Choroid plexus epithelial cell (primary cell): ENCODE data around the gene ACMSD.

Experiments
- DNase-seq: peaks from one replicate; pipeline ENCODE4 v3.0.0-alpha.2; 2010; ENCODE audit warnings: low read depth
- H3K4me3 ChIP-seq: 2 replicates; pipeline ENCODE4 v1.5.1; 2011; ENCODE audit warnings: low read depth, mild to moderate bottlenecking, control low read depth, low read length, moderate library complexity
- CTCF ChIP-seq: conservative IDR thresholded peaks from 2 replicates; pipeline ENCODE4 v1.5.1; 2011; ENCODE audit warnings: low read depth, mild to moderate bottlenecking, control low read depth, inconsistent platforms, low read length, moderate library complexity

The ACMSD gene

DNA sequence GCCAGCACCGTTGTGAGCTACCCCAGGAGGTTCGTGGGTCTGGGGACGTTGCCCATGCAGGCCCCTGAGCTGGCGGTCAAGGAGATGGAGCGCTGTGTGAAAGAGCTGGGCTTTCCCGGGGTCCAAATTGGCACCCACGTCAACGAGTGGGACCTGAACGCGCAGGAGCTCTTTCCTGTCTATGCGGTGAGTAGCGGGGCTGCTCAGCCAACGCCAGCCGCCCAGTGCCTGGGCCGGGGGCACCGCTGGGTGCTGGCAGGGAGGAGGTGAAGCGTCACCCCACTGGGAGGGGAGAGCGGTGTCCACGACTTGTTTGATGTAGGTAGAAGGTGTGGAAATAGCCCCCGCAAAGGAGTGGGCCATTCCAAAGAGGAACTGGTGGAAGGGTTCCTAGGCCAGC, 25.0 kb downstream of the ACMSD start:
- no peak for DNase-seq
- no peak for TF ChIP-seq CTCF
- H3K4me3 ChIP-seq = no peak overlapping the region

GRCh38 chr2:134865067-134865787, 26.8 kb downstream of the ACMSD start:
- no peak overlapping the region for H3K4me3 ChIP-seq
- DNase-seq = no peak
- TF ChIP-seq CTCF = no peak

DNA sequence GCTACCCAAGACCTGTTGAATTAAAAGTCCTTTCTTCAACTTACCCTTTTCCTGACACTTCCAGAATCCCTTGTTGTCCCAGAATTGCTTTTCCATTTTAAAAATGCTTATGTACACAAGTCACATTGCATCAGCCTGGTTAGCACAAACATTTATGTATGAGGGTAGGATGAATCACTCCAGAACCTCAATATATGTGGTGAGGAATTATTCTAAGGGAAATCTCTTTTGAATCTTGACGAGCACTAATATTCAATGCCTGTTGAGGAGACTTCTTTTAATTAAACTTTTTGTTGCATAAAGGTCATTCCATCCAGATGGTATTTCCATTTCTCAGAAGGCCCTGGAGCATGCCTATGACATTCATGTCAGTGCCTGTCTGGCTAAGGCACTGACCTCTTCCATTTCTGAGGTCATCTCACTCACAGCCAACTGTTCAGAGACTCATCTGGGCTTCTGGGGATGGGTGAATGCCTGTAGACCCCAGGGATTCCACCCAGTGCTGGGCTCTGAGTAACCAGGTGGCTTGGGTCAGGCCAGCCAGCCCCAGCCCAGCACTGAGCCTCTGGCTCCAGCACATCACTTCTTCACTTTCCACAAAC, 28.2 kb downstream of the ACMSD start:
- TF ChIP-seq CTCF = no peak
- peak; percentile 39 for DNase-seq
- H3K4me3 ChIP-seq = no peak overlapping the region

DNA sequence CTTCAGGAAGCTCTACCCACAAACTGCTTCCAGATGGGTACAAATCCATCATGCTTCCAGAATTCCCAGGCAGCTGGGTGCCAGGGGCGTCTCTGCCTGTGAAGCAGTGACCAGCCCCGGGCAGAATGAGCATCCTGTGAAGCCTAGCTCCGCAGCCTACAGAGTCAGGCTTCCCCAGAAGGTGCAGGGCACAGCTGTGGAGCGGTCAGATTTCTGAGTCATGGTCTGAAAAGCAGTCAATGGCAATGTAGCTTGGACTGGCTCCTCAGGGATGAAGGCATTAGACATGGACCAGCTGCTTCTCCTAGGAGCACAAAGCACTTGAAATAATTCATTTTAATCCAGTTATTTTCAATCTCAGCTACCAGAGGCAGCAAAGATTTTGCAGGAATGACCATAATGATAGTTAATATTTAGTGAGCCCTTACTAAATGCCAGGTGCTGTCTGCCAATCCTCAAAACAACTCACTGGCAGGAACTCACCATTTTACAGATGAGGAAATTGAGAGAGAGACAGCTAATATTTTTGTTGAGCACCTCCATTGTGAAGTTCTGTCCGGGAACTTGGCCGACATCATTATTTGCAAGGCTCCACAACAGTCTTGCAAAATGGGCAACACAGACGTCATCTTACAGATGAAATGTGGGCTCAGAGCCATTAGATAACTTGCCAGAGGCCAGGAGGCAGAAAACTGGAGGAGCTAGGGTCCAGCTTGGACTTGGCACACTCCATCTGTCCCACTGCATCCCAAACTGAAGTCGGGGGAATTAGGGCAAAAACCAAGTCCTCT, 31.7 kb downstream of the ACMSD start:
- DNase-seq = no peak
- TF ChIP-seq CTCF = no peak
- H3K4me3 ChIP-seq = no peak overlapping the region

DNA sequence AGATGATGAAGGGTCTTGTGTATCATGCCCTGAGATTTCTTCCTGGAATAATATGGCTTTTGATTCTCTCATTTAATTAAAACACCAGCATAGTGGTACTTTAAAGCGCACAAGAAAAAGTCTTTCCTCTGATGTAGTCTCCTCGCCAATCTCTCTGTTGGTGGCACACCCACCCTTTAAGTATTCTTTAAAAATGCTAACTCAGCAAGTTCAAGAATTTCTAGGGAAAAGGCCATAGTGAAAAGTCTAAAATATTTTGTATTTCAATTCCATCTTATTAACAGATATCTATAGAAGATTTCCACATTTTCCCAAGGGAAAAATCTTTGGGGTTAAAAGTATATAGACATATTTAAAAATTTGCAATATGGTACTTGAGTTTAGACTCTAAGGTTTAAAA, 34.7 kb downstream of the ACMSD start:
- no peak for TF ChIP-seq CTCF

DNA sequence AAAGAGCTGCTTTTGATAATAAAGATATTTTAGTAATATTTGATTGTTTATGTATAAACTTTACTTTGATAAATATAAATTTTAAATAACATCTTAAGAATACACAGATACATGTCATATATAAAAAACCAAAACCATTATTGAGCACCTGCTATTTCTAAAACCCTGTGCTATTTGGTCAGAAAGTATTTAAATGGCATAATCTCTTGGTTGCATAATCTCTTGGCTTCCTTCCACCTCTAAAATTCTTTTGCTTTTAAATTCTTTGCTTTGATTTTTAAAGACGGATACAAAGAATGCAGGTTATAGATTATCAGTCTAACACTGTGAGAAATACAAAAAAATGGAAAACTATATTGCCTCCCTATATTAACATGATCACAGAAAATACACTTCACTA, 36.9 kb downstream of the ACMSD start:
- TF ChIP-seq CTCF = no peak
- no peak overlapping the region for H3K4me3 ChIP-seq
- peak; percentile 39 for DNase-seq

More for the DNA sequence above, 34.7 kb downstream of the ACMSD start:
- no peak overlapping the region for H3K4me3 ChIP-seq
- no peak for DNase-seq

- no peak for TF ChIP-seq CTCF
- H3K4me3 ChIP-seq = no peak overlapping the region
- DNase-seq = no peak
Measured at GRCh38 chr2:134882773-134883172, 44.4 kb downstream of the ACMSD start.
